ENCODE measurements around the gene TFEC. TPM values are rescaled to one million over a fixed set of nuclear protein-coding genes. Genes with fewer than 3 reads are reported as not detected.

The TFEC gene
- total RNA-seq, 1 donor from 2014 or later, result 0.56 TPM

- Mint-ChIP-seq H3K27me3 (ENCODE audit: unreplicated experiment) (no peaks in the 10 kb centered on the region), H3K27ac (ENCODE audit: unreplicated experiment) (no peak overlapping the region), H3K36me3 (ENCODE audit: low read depth, unreplicated experiment) (no peaks in the 10 kb centered on the region), H3K9me3 (ENCODE audit: unreplicated experiment) (no peaks in the 10 kb centered on the region), H3K4me3 (ENCODE audit: unreplicated experiment) (no peak overlapping the region), H3K4me1 (ENCODE audit: unreplicated experiment) (peaks cover 12% of the 10 kb centered on the region)
- TF ChIP-seq, protein P1, sequence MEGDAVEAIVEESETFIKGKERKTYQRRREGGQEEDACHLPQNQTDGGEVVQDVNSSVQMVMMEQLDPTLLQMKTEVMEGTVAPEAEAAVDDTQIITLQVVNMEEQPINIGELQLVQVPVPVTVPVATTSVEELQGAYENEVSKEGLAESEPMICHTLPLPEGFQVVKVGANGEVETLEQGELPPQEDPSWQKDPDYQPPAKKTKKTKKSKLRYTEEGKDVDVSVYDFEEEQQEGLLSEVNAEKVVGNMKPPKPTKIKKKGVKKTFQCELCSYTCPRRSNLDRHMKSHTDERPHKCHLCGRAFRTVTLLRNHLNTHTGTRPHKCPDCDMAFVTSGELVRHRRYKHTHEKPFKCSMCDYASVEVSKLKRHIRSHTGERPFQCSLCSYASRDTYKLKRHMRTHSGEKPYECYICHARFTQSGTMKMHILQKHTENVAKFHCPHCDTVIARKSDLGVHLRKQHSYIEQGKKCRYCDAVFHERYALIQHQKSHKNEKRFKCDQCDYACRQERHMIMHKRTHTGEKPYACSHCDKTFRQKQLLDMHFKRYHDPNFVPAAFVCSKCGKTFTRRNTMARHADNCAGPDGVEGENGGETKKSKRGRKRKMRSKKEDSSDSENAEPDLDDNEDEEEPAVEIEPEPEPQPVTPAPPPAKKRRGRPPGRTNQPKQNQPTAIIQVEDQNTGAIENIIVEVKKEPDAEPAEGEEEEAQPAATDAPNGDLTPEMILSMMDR (IDR thresholded peaks at IDR 0.05; ENCODE audit: unreplicated experiment), result no peak
- DNase-seq (ENCODE audit: low spot score), result no peak
These were observed 62.4 kb downstream of the TFEC start for GRCh38 chr7:115968171-115968570.

DNA sequence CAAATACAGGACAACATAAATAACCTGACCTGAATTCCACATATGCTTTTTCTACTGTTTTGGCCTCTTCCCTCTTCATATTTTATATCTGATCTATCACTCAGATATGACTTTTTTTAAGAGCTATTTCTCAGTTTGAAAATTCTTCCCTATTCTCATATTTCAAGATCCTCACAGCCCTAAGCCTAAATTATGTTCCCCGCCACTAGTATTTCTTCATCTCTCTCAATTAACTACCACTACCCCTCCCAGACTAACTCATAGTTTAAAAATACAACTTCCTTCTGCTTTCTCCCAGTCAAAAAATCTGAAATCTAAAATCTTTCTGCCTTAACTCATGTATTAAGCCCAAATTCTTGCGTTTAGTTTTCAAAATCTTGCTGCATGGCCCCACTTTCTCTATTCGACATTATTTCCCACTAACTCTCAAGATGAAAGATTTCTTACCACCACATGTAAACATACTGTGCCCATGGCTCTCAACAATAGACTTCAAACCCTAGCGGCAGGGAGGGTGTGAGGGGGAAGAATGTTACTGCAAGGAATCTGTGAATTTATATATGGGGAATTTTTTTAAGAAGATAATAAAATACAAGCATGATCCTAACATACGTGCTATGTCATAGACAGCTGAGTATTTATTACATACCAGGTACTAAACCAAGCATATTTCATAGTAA lies 64.6 kb downstream of the TFEC start:
- Mint-ChIP-seq H3K27ac (ENCODE audit: unreplicated experiment) (no peak overlapping the region), H3K4me3 (ENCODE audit: unreplicated experiment) (no peak overlapping the region), H3K4me1 (ENCODE audit: unreplicated experiment) (peaks cover 3% of the 10 kb centered on the region), H3K9me3 (ENCODE audit: unreplicated experiment) (no peaks in the 10 kb centered on the region), H3K27me3 (ENCODE audit: unreplicated experiment) (no peaks in the 10 kb centered on the region), H3K36me3 (ENCODE audit: low read depth, unreplicated experiment) (no peaks in the 10 kb centered on the region)
- no peak for DNase-seq (ENCODE audit: low spot score)
- TF ChIP-seq, protein P1 (IDR thresholded peaks at IDR 0.05; ENCODE audit: unreplicated experiment), result no peak

- Mint-ChIP-seq H3K4me3 (ENCODE audit: unreplicated experiment) (no peak overlapping the region), H3K27ac (ENCODE audit: unreplicated experiment) (no peak overlapping the region), H3K36me3 (ENCODE audit: low read depth, unreplicated experiment) (no peaks in the 10 kb centered on the region), H3K27me3 (ENCODE audit: unreplicated experiment) (no peaks in the 10 kb centered on the region), H3K9me3 (ENCODE audit: unreplicated experiment) (no peaks in the 10 kb centered on the region), H3K4me1 (ENCODE audit: unreplicated experiment) (peaks cover 2% of the 10 kb centered on the region)
- TF ChIP-seq, protein P1 (IDR thresholded peaks at IDR 0.05; ENCODE audit: unreplicated experiment), result no peak
- DNase-seq (ENCODE audit: low spot score), result no peak
These were observed 65.3 kb downstream of the TFEC start for GRCh38 chr7:115965236-115965635.

DNA sequence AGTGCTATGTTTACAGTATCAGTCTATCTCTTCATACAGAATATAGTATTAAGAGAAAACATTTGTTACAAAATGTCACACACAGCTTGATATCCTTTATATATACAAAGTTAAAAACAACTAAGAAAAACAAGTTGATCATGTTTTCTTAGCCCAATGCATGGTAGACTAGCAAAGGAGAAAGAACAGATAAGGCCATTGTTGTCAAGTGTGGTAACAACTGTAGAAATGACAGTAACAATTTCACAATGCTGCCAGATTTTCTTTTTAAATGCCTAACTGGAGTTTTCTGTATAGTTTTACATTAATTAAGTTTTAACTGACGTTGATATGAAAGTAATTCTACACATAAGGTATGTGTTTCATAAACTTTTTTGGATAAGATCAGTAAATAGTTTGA lies 65.8 kb downstream of the TFEC start:
- H3K9me3 Mint-ChIP-seq (ENCODE audit: unreplicated experiment), result no peaks in the 10 kb centered on the region
- no peak overlapping the region for H3K4me3 Mint-ChIP-seq (ENCODE audit: unreplicated experiment)
- no peaks in the 10 kb centered on the region for H3K27me3 Mint-ChIP-seq (ENCODE audit: unreplicated experiment)
- H3K36me3 Mint-ChIP-seq (ENCODE audit: low read depth, unreplicated experiment), result no peaks in the 10 kb centered on the region
- TF ChIP-seq, protein P1 (IDR thresholded peaks at IDR 0.05; ENCODE audit: unreplicated experiment), result no peak
- no peaks in the 10 kb centered on the region for H3K4me1 Mint-ChIP-seq (ENCODE audit: unreplicated experiment)
- no peak overlapping the region for H3K27ac Mint-ChIP-seq (ENCODE audit: unreplicated experiment)
- no peak for DNase-seq (ENCODE audit: low spot score)

GRCh38 chr7:115962340-115962739 lies 68.2 kb downstream of the TFEC start:
- TF ChIP-seq, protein P1 (IDR thresholded peaks at IDR 0.05; ENCODE audit: unreplicated experiment), result no peak
- no peaks in the 10 kb centered on the region for H3K9me3 Mint-ChIP-seq (ENCODE audit: unreplicated experiment)
- no peak for DNase-seq (ENCODE audit: low spot score)
- no peaks in the 10 kb centered on the region for H3K4me1 Mint-ChIP-seq (ENCODE audit: unreplicated experiment)
- no peaks in the 10 kb centered on the region for H3K27me3 Mint-ChIP-seq (ENCODE audit: unreplicated experiment)
- H3K27ac Mint-ChIP-seq (ENCODE audit: unreplicated experiment), result no peak overlapping the region
- H3K36me3 Mint-ChIP-seq (ENCODE audit: low read depth, unreplicated experiment), result no peaks in the 10 kb centered on the region
- no peak overlapping the region for H3K4me3 Mint-ChIP-seq (ENCODE audit: unreplicated experiment)

Measured in endothelial cell (in vitro differentiated cells).